ENCODE data around the gene SDS.

DNA sequence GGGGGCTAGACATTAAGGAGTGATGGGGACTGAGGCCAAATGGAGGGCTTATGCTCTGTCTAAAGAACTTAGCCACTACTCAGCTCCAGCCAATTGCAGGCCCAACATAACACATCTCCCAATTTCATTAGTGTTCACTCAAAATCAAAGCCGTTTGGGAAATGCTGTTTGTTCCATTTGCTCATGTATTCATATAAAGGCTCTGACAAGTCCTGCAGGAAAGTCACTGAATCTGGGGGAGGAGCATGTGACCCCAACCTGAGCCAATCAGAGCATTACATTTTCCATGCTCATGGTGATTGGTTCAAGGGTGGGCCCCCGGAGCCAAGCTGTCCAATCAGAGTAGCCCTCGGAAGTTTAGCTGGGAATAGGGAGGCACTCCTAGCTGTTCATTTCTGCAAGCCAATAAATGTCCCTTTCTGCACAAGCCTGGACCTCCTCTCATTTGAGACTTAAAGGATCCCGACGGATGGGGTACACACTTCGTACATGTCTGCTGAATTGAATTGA is 39.4 kb upstream of the SDS start:
- TF ChIP-seq, protein P1, sequence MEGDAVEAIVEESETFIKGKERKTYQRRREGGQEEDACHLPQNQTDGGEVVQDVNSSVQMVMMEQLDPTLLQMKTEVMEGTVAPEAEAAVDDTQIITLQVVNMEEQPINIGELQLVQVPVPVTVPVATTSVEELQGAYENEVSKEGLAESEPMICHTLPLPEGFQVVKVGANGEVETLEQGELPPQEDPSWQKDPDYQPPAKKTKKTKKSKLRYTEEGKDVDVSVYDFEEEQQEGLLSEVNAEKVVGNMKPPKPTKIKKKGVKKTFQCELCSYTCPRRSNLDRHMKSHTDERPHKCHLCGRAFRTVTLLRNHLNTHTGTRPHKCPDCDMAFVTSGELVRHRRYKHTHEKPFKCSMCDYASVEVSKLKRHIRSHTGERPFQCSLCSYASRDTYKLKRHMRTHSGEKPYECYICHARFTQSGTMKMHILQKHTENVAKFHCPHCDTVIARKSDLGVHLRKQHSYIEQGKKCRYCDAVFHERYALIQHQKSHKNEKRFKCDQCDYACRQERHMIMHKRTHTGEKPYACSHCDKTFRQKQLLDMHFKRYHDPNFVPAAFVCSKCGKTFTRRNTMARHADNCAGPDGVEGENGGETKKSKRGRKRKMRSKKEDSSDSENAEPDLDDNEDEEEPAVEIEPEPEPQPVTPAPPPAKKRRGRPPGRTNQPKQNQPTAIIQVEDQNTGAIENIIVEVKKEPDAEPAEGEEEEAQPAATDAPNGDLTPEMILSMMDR (IDR thresholded peaks at IDR 0.05; ENCODE audit: low read length) = no peak
- no peak for TF ChIP-seq EZH2 (IDR thresholded peaks at IDR 0.05; ENCODE audit: borderline replicate concordance, low read length)
